GM18520 (cell line): ENCODE data around the gene SAMHD1.
A peak's percentile ranks its signal among the peaks of the same experiment; 100 is the strongest.
"Not testable (repeated sequence)": the region's sequence is repeated elsewhere in the genome, so short reads cannot be mapped to it uniquely, and the experiment has no call there.

Experiments
- ATAC-seq: cut with Tn5 transposase; IDR thresholded peaks from one replicate; pipeline ENCODE4 v1.9.1; 2021; ENCODE audit not compliant: unreplicated experiment

Gene SAMHD1

DNA sequence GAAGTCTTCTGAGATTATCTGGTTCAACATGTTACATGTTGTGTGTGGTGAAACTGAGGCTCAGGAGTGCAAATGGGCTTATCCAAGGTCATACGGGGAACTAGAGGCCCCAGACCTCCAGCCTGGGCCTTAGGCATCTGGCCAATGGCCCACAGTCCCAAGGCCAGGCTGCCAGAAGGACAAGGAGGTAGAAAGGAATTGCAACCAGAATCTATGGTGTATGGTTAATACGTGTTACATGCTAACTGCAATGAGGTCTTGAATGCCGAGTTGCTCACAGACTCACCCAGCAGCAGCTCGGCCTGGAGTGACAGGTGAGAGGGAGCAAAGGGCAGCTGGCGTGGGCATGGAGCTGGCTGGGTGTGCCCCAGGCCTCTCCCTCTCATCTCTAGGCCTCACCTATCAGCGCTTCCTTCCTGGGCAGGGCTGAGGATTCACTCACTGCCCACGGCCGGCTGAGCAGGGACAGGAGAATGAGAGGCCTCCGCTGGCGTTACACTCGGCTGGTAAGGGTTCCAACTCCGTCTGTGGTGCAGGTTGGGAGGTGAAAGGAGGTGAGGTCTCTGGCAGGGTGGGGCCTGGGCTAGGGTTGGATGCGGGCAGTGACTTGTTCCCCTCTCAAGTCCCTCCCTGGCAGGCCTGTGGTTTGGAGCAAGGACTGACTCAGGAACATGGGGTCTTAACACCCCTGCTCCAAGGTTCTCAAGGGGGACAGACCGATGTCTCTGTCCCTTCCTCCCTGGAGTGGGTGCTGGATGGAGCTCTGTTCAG lies 75.6 kb downstream of the SAMHD1 start, which contains the start of gene TLDC2:
Gene TLDC2, plus strand, starts transcription at position 437 of the 771 bp plus-strand sequence. Its CDS starts 37 bp downstream, at position 474.
- no peak for ATAC-seq

DNA sequence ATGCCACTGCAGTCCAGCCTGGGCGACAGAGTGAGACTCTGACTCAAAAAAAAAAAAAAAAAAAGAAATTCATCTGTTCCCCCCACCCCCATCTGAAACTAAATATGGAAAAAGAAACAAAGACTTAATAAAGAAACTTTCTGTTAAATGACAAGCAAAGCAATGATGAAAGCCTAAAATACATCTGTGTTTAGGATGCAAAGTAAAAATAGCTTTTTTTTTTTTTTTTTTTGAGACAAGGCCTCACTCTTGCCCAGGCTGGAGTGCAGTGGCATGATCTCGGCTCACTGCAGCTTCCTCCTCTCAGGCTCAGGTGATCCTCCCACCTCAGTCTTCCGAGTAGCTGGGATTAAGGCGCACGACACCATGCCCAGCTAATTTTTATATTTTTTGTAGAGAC lies 76.4 kb downstream of the SAMHD1 start:
- ATAC-seq: not testable (repeated sequence)

DNA sequence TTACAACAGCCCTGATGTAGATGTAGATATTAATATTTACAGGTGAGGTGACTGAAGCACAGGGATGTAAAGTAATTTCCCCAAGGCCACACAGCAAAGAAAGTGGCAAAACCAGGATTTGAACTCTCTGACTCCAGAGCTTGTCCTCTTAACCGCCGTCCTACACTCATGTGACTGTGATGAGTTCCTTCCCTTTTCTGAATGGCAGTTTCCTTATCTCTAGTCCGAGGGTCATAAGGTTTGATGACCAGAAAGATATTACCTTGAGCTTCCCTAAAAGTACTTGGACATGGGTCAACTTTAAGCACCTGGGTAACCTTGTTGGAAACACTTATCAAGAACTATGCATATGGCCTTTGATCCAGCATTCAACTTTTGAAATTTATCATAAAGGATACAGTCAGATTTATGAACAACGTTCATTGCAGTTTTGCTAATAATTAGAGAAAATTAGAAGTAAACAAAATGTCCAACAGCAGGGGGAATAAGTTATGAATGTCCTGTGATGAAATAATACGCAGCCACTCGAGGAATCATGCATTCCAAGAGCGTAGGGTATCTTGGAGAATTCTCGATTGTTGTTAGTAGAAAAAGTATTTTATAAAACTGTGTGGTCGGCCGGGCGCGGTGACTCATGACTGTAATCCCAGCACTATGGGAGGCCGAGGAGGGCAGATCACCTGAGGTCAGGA lies 77.9 kb downstream of the SAMHD1 start:
- no peak for ATAC-seq

DNA sequence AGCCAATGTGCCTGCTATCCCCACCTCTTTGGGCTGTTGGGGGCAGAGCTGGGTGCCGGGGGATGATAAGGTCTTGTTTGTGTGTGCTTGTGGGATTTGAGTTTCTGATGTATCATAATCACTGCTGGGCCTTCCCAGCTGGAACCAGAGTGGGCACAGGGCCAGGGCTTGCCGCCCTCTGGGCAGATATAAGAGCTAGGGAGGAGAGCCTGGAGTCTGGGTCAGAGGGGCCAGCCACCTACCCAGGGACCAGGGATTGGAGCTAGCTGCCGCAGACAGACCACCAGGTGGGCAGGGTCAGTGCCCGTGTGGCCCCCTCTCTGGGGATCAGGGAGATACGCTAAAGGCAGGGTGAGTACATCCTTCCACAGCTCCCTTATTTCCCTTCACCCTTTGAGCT lies 78.7 kb downstream of the SAMHD1 start:
- ATAC-seq: no peak

DNA sequence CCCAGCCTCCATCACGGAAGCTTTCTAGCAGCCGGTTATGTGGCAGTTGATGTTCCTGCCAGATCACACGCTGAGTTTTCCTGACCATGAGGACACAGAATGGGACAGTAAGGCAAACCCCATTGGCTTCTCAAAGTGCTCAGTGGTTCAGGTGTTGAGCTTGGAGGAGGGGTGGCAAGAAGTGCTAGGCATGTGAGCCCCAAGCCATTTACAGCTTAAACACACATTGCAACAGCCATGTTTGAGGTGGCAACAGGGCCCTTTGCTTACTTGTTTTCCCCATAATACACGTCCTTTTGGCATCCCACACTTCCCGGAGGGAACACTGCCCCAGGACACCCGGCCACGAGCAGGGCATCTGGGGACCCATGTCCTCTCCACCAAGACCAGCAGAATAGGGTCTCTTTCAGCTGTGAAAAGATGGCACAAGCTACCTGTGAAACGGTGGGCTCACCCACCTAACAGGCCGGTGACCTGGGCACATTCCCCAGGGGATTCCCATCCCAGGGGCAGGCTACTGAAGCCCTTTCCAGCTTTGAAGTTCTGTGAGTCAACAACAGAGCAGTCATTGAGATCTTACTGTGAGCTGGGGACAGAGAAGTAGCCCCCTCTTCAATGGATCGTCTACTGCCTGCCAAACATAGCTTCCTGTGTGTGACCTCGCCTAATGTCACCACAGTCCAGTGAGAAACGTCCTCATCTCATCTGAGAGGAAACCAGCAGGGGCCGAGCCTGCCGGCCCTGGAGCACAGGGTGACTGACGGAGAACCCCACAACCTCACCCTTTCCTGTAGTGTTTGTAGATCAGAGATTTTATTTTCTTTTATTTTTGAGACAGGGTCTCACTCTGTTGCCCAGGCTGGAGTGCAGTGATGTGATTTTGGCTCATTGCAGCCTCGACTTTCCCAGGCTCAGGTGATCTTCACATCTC lies 79.6 kb downstream of the SAMHD1 start:
- ATAC-seq: no peak

DNA sequence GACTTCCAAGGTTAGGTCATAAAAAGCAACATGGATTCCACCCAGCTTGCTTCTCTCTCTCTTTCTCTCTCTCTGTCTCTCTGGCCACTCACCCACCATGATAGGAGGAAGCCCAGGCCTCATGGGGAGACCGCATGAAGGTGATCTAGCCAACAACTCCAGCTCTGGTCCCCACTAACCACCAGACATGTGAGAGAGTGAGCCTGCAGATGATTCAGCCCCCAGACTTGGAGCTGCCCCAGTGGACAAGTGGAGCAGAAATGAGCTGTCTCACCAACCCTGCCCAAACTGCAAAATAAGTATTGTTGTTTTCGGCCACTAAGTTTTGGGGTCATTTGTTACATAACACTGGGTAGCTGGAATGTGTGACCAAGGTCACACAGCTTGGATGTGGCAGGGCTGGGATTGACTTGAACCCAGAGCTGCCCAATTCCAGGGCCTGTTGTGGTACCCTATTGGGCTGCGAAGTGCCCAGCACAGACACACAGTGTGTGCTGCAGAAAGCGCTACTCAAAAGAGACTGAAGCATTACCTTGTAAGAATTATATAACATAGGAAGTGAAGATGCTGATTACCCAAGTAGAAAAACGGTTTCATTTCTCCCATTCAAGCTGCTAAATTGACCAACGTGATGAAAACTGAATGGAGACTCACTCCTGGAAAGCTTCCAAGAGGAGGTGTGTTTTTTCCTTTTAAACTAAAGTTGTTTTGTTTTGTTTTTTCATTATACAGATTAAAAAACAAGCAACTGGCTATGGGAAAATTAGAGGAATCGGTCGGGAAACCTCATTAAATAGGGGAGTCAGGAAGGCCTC lies 84.6 kb downstream of the SAMHD1 start:
- ATAC-seq: no peak

DNA sequence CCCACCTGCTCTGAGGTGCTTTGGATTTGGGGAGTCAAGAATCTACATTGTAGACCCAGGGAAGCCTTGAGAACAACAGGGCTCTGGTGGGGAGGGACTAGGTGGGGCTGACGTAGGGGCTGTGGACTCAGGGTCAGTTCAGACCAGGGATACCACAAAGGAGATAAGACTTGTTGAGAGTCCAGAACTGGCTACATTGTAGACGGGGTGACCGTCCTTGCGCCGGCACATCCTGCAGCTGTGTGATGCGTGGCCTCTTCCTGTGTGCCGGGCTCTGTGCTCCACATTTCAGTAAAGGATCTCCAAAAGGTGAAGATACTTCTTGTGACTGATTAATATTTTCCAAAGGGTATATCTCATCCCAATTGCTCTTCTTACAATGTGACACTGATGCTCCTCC lies 85.3 kb downstream of the SAMHD1 start:
- no peak for ATAC-seq

DNA sequence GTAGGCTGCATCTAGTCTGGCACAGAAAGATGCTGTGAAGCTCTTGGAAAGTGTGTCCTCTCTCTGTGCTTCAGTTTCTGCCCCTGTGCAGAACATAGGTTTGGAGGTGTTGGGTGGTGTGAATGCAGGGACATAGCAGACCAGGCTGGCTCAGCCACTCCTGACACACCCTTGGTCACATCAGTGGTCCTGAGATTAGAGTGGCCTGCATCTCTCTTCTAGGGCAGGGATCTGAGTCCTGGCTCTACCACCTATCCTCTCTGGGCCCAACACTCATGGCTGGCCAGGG lies 85.7 kb downstream of the SAMHD1 start:
- ATAC-seq: no peak

DNA sequence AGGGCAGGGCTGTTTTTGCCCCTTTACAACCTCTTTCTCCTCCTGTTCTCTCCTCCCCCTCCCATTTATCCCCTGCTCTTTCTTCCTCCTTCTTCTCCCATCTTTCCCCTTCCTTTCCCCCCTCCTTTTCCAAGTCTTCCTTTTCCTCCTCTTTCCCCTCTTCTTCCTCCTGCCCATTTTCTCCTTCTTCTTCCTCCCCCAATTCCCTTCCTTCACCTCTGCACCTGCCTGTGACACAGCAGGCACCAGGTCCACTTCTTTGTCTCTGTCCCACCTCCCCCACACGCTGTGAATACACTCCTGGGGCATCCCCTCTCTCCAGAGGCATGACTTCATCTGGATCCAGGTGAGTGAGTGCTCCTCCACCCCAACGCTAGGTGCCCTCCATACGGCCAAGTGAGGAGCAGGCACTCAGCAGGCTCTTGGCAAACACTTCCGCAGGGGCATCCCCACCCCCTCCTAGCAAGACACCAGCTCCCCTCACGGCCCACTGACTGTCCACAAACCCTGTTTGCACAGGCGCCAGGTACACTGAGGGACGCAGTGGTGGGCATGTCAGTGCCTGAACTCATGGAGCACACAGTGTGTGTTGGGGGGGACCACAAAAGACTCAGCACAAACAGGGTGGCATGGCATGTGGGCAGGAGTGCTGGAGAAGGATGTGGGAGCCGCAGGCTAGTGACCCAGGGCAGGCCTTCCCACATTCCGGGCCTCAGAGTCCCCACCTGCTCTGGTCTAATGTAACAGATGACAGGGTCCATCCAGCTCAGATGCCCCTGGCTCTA lies 86.2 kb downstream of the SAMHD1 start:
- no peak for ATAC-seq

DNA sequence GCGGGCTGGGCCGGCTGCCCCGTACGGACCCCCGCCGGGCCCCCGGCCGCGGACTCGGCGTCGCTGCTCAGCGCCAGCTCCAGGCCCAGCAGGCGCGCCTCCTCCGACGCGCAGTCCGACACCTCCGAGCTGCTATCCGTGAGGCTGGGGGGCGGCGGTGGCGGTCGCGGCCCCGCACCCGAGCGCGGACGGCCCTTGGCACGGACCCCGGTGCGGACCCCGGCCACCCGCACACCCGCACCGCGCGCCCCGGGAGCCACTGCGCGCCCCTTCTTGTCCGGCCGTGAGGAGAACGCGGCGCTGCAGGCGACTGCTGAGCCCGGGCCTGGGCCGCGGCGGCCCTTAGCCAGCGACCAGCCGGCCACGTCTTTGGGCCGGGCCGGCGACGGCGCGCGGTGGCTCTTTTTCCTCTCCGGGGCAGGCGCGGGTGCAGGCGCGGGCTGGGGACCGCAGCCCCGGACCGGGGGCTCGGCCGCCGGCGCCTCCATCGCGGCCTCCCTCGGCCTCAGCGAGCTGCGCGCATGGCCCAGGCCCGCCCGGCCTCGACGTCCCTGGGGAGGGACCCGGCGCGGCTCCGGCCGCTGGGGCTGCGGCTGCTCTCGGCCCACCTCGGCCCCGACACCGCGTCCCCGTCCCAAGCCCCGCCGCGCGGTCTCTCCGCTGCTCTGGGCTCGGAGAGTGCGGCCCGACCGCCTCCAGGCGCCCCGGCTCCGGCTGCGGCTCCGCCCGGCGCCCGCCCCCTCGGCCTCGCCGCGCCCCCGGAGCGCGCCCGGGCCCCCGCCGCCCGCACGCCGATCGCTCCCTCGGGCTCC lies 88.4 kb downstream of the SAMHD1 start:
- ATAC-seq: peak; percentile 33

DNA sequence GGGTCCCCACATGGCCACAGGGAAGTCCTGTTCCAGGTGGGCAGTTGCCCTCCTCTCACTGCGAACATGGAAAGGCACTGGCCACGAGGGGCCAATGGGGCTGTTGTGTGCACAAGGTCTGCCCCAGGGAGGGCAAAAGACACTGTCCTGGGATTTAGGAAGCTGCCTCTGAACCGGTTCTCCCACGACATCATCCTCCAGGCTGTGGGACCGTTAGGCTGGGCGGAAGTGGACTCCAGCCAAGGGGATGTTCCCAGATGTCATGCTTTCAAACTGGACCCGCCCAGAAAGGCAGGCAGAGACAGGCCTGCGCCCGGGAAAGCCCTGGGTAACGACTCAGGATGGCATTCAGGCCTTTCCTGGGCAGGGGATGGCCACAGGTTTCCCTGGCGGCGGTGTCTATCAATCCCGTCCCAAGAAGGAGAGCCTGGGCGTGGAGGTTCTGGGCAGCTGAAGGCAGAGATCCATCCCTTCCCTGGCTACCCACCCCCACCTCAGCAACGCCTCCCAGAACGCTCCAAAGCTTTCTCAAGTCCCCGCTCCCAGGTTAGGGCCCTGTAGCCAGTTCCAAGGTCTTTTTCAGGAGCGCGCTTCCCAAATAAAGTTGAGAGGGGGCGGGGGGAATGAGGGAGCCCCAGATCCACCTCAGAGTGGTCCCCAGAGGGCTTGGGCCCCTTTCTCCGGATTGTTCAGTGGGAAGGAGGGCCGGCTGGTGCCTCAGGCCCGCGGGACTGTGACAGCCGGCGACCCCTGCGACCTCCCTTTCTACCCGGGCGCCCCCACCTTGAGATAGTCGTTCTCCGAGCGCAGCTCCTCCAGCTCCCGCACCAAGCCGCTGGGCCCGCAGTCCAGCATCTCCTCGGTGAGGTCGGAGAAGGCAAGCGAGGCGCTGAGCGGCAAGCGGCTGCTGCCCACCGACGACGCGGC lies 89.4 kb downstream of the SAMHD1 start:
- no peak for ATAC-seq

DNA sequence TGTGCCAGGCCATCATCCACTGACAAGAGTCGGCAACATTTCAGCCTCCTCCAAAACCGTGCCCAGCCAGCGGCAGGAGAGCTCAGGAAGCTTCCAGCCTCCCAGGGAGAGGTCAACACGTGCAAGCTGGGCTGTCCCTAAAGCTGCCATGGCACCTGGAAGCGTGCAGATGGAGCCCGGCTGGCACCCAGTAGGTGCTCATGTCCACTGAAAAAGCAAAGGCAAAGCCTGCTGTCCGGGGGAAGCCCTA lies 90.0 kb downstream of the SAMHD1 start:
- no peak for ATAC-seq

DNA sequence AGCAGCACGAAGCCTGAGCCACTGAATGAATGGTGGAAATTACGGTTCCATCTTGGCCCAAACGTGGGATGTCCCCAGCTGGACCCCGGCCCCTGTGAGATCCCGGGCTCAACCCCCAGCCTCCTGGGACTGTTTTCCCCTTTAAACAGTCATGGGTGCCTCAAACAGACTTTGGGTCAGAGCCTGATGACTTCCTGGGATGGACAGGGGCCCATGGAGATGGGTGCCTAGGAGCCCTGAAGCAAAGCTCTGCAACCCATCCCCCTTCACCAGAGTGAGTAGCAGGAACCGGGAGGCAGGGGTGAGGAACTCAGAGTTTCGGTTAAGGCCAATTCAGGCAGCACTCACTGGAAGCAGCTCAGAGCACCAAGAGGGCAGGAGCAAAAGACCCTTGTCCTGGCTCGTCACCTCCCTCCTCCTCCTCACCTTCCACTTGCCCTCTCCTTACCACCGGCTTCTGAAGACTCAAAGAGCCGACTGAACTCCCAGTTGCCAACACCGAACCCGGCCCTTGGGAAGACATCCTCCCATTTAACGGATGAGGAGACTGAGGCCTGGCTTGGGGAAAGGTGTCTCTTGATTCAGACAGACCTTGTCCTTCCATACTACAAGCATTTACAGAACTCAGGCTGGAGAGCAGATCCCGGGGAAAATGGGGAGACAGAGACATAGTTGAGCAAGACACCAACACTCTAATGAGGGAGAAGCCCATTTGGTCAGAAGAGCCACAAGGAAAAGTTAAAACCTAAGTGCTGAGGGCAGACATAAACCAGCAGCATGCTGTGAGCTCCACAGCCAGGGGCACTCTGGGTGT lies 90.5 kb downstream of the SAMHD1 start:
- ATAC-seq: no peak

DNA sequence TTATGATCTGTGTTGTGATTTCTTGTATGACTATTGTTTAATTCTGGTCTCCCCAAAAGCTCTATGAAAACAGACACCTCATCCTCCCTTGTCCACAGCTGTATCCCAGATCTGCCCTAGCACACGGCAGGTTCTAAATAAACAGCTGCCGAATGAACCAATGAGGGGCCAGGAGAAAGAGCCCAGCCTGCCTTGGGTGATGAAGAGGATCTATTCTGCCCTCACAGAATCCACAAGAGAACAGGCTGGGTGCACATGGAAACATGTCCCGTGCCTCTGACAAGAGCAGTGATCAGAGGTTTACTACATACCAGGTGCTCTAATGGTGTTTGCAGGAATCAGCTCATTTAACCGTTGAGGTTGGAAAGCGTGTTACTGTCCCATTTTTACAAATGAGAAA lies 91.2 kb downstream of the SAMHD1 start:
- ATAC-seq: no peak

DNA sequence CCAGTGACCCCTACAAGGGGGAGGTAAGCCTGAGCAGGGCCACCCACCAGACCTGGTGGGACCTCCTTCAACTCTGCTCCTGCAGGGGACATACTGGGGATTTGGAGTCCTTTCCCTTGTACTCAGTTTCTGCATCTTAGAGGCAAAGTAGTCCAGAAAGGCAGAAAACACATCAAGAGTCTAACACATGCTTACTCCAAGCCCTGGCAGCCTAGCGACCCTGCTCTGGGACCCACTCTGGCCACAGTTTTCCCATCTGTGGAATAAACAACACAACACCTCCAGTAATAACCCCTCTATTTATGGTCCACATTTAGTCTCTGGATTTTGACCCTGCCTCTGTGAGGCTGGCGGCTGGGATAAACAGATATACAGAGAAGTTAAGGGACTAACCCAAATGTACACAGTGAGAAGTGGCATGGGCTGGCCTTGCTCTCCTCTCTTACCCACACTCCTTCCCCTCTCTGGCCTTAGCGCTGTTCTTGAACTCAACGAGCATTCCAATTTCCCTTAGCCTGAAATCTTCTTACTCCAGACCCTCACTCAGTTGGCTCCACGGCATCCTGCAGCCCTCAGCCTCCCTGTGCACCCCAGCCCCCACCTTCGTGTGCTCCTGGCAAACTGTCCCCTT lies 91.7 kb downstream of the SAMHD1 start:
- no peak for ATAC-seq

DNA sequence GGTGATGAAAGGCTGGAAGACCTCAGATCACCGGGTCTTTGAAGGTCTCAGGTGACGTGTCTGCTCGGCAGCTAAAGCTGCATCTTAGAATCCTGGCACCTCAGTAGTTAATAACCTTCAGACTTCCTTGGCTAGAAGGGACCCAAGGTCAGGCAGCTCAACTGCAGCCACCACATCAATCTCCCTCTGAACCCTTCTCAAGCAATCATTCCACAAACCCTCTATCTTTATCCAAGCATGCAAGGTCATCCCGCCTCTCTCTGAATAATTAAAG lies 92.3 kb downstream of the SAMHD1 start:
- no peak for ATAC-seq
